BE2C (cell line): Measurements from ENCODE around the gene GPR107.

Experiments used
- DNase-seq: peaks from one replicate; pipeline ENCODE4 v3.0.0-alpha.2; 2020
- H3K27me3 ChIP-seq: fragments of 250-450 bp; sonication (Bioruptor Pico); 2 replicates; pipeline ENCODE4 v1.5.1; 2020; ENCODE audit warnings: mild to moderate bottlenecking
- H3K36me3 ChIP-seq: fragments of 250-450 bp; sonication (Bioruptor Pico); 2 replicates; pipeline ENCODE4 v1.5.1; 2020; ENCODE audit warnings: mild to moderate bottlenecking
- H3K4me1 ChIP-seq: fragments of 250-450 bp; sonication (Bioruptor Pico); 2 replicates; pipeline ENCODE4 v1.5.1; 2020
- H3K4me3 ChIP-seq: 2 replicates; pipeline ENCODE4 v1.5.1; 2011; ENCODE audit warnings: low read depth, low read length
- H3K9me3 ChIP-seq: fragments of 250-450 bp; sonication (Bioruptor Pico); 2 replicates; pipeline ENCODE4 v1.5.1; 2020
- TF ChIP-seq, protein P1 (sequence below): IDR thresholded peaks from 2 replicates; pipeline ENCODE4 v1.5.1; 2012; ENCODE audit warnings: mild to moderate bottlenecking, low read depth, low read length

Gene GPR107

DNA sequence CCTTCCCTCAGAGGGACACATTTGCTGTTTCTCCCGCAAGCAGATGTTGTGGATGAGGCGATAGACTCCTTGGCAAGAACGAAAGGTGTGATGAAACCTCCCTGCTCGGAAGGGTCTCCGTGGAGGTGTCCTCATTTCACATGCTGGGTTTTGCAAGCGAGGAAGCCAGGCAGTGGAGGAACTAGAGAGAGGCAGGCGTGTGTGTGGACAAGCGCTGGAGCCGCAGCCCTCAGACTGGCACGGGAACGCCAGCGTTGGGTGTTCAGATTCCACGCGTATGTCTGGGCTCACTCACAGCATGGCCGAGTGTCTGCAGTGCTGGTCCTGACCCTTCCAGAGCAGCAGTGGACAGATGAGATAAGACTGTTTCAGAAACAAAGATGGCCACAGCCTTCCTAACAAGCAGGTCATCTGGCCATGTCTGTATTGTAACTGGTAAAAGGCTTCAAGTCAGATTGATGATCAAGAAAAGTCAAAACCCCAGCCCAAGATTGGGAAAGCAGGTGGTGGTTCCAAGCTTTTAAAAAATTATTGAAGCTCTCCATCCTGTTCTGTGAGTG, 83.5 kb downstream of the GPR107 start:
- TF ChIP-seq, protein P1, sequence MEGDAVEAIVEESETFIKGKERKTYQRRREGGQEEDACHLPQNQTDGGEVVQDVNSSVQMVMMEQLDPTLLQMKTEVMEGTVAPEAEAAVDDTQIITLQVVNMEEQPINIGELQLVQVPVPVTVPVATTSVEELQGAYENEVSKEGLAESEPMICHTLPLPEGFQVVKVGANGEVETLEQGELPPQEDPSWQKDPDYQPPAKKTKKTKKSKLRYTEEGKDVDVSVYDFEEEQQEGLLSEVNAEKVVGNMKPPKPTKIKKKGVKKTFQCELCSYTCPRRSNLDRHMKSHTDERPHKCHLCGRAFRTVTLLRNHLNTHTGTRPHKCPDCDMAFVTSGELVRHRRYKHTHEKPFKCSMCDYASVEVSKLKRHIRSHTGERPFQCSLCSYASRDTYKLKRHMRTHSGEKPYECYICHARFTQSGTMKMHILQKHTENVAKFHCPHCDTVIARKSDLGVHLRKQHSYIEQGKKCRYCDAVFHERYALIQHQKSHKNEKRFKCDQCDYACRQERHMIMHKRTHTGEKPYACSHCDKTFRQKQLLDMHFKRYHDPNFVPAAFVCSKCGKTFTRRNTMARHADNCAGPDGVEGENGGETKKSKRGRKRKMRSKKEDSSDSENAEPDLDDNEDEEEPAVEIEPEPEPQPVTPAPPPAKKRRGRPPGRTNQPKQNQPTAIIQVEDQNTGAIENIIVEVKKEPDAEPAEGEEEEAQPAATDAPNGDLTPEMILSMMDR: no peak
- Histone ChIP-seq H3K9me3 (no peaks in the 10 kb centered on the region), H3K27me3 (no peaks in the 10 kb centered on the region), H3K4me1 (peaks cover 10% of the 10 kb centered on the region), H3K36me3 (peaks cover 5% of the 10 kb centered on the region; the same call in 1 of the 2 replicates), H3K4me3 (no peak overlapping the region)
- DNase-seq: no peak

GRCh38 chr9:130137641-130138081, 84.0 kb downstream of the GPR107 start:
- Histone ChIP-seq H3K4me1 (peaks cover 13% of the 10 kb centered on the region), H3K9me3 (no peaks in the 10 kb centered on the region), H3K36me3 (peaks cover 5% of the 10 kb centered on the region; the same call in 1 of the 2 replicates), H3K27me3 (no peaks in the 10 kb centered on the region), H3K4me3 (no peak overlapping the region)
- no peak for DNase-seq
- TF ChIP-seq, protein P1: no peak

DNA sequence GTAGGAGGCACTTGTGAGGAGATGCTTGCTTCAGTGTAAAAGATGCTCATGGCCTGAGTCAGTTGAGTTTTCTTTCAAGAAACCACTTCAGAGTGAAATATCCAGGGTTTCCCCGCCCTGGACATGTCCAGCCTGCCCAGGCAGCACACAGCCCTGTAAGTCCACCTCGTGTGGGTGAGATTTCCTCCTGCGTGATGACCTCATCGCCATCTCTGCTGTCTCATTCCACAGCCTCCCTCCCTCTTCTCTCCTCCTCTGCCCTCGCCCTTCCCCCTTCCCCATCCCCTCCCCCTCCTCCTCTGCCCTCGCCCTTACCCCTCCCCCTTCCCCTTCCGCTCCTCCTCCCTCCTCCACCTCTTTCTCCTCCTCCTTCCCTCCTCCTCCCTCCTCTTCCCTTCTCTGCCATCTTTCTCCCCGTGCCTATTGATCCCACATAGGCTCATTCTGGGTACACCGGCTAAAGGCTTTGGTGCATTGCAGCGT, 84.5 kb downstream of the GPR107 start:
- TF ChIP-seq, protein P1: no peak
- H3K9me3 ChIP-seq: no peaks in the 10 kb centered on the region
- peaks cover 5% of the 10 kb centered on the region; the same call in 1 of the 2 replicates for H3K36me3 ChIP-seq
- peaks cover 13% of the 10 kb centered on the region for H3K4me1 ChIP-seq
- H3K27me3 ChIP-seq: no peaks in the 10 kb centered on the region
- no peak overlapping the region for H3K4me3 ChIP-seq
- DNase-seq: no peak

DNA sequence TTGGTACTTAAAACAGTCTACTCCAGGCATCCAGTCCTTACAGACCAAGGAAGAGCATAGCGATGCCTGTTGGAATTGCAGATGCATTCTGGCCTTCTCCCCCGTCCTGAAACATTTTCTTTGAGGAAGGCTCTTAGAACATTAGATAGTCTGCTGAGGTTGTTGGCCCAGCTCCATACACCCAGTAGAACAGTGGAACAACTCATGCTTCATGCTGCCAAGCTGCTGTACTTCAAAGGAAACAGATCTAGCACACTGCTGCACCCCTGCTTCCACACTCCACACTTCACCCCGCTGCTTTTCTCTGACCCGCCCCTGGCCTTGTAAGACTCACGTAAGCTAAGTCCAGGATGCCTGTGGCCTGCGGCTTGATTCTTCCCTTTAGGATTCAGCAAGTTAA, 85.1 kb downstream of the GPR107 start:
- DNase-seq: no peak

DNA sequence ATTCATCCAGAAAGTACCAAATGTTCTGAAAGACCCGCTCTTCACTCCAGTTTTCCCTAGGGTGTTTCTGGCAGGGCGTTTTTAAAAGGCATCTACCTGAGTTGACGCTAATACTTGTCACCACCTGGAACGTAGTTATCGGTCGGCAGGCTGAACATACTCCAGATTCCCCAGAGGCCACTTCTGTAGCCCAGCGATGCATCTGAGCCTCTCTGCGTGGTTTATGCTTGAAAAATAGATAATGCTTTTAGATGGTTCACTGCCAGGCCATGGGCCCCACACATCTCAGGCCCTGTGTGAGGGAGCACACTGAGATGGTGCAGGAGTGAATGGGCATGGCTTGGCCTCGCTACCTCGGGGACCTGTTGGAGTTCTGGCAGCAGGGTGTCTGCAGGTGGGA, 85.5 kb downstream of the GPR107 start:
- DNase-seq: no peak
- H3K4me3 ChIP-seq: no peak overlapping the region
- peaks cover 5% of the 10 kb centered on the region; the same call in 1 of the 2 replicates for H3K36me3 ChIP-seq
- no peaks in the 10 kb centered on the region for H3K27me3 ChIP-seq
- peaks cover 13% of the 10 kb centered on the region for H3K4me1 ChIP-seq
- H3K9me3 ChIP-seq: no peaks in the 10 kb centered on the region
- TF ChIP-seq, protein P1: no peak

More for the DNA sequence above, 85.1 kb downstream of the GPR107 start:
- TF ChIP-seq, protein P1: no peak
- H3K9me3 ChIP-seq: no peaks in the 10 kb centered on the region
- H3K27me3 ChIP-seq: no peaks in the 10 kb centered on the region
- H3K36me3 ChIP-seq: peaks cover 5% of the 10 kb centered on the region; the same call in 1 of the 2 replicates
- H3K4me1 ChIP-seq: peaks cover 13% of the 10 kb centered on the region
- no peak overlapping the region for H3K4me3 ChIP-seq

GRCh38 chr9:130140706-130141105, 87.0 kb downstream of the GPR107 start:
- TF ChIP-seq, protein P1: no peak
- Histone ChIP-seq H3K9me3 (no peaks in the 10 kb centered on the region), H3K27me3 (no peaks in the 10 kb centered on the region), H3K4me3 (no peak overlapping the region), H3K4me1 (peaks cover 13% of the 10 kb centered on the region), H3K36me3 (peaks cover 5% of the 10 kb centered on the region; the same call in 1 of the 2 replicates)
- no peak for DNase-seq
